ENCODE results near the gene TLCD4.
"Not testable (repeated sequence)": the region's sequence is repeated elsewhere in the genome, so short reads cannot be mapped to it uniquely, and the experiment has no call there.

Gene TLCD4

GRCh38 chr1:95126366-95126765 lies 9.2 kb downstream of the TLCD4 start:
- H3K27me3 ChIP-seq (ENCODE audit: insufficient read depth, low read length): no peaks in the 10 kb centered on the region
- H3K9ac ChIP-seq (ENCODE audit: low read depth, low read length): no peak overlapping the region
- H3K27ac ChIP-seq (ENCODE audit: low read length): no peak overlapping the region
- no peaks in the 10 kb centered on the region; the same call in 1 of the 2 replicates for H3K9me3 ChIP-seq (ENCODE audit: insufficient read depth, low read depth, low read length)
- H3K4me1 ChIP-seq (ENCODE audit: insufficient read depth, low read length): no peaks in the 10 kb centered on the region
- no peak overlapping the region for H3K4me3 ChIP-seq (ENCODE audit: low read length)
- H3K36me3 ChIP-seq (ENCODE audit: insufficient read depth, low read depth, low read length): no peaks in the 10 kb centered on the region

GRCh38 chr1:95126846-95127245 lies 9.7 kb downstream of the TLCD4 start:
- H3K27ac ChIP-seq (ENCODE audit: low read length): no peak overlapping the region
- H3K9me3 ChIP-seq (ENCODE audit: insufficient read depth, low read depth, low read length): no peaks in the 10 kb centered on the region; the same call in 1 of the 2 replicates
- H3K9ac ChIP-seq (ENCODE audit: low read depth, low read length): no peak overlapping the region
- H3K27me3 ChIP-seq (ENCODE audit: insufficient read depth, low read length): no peaks in the 10 kb centered on the region
- no peaks in the 10 kb centered on the region for H3K4me1 ChIP-seq (ENCODE audit: insufficient read depth, low read length)
- H3K36me3 ChIP-seq (ENCODE audit: insufficient read depth, low read depth, low read length): no peaks in the 10 kb centered on the region
- H3K4me3 ChIP-seq (ENCODE audit: low read length): no peak overlapping the region

GRCh38 chr1:95127380-95127779 lies 10.2 kb downstream of the TLCD4 start:
- Histone ChIP-seq H3K4me1 (ENCODE audit: insufficient read depth, low read length) (no peaks in the 10 kb centered on the region), H3K4me3 (ENCODE audit: low read length) (no peak overlapping the region), H3K9ac (ENCODE audit: low read depth, low read length) (no peak overlapping the region)

GRCh38 chr1:95132762-95133161 lies 15.6 kb downstream of the TLCD4 start:
- H3K4me1 ChIP-seq (ENCODE audit: insufficient read depth, low read length): no peaks in the 10 kb centered on the region
- H3K27me3 ChIP-seq (ENCODE audit: insufficient read depth, low read length): no peaks in the 10 kb centered on the region
- no peak overlapping the region for H3K9ac ChIP-seq (ENCODE audit: low read depth, low read length)
- no peaks in the 10 kb centered on the region for H3K36me3 ChIP-seq (ENCODE audit: insufficient read depth, low read depth, low read length)
- H3K4me3 ChIP-seq (ENCODE audit: low read length): no peak overlapping the region
- H3K27ac ChIP-seq (ENCODE audit: low read length): no peak overlapping the region
- H3K9me3 ChIP-seq (ENCODE audit: insufficient read depth, low read depth, low read length): no peaks in the 10 kb centered on the region

More at GRCh38 chr1:95127380-95127779, 10.2 kb downstream of the TLCD4 start:
- Histone ChIP-seq H3K27me3 (ENCODE audit: insufficient read depth, low read length) (no peaks in the 10 kb centered on the region), H3K27ac (ENCODE audit: low read length) (no peak overlapping the region), H3K36me3 (ENCODE audit: insufficient read depth, low read depth, low read length) (no peaks in the 10 kb centered on the region), H3K9me3 (ENCODE audit: insufficient read depth, low read depth, low read length) (no peaks in the 10 kb centered on the region; the same call in 1 of the 2 replicates)

GRCh38 chr1:95133687-95134086 lies 16.5 kb downstream of the TLCD4 start:
- Histone ChIP-seq H3K9me3 (ENCODE audit: insufficient read depth, low read depth, low read length) (no peaks in the 10 kb centered on the region), H3K27ac (ENCODE audit: low read length) (no peak overlapping the region), H3K9ac (ENCODE audit: low read depth, low read length) (no peak overlapping the region), H3K4me1 (ENCODE audit: insufficient read depth, low read length) (no peaks in the 10 kb centered on the region), H3K27me3 (ENCODE audit: insufficient read depth, low read length) (no peaks in the 10 kb centered on the region), H3K36me3 (ENCODE audit: insufficient read depth, low read depth, low read length) (no peaks in the 10 kb centered on the region), H3K4me3 (ENCODE audit: low read length) (no peak overlapping the region)

- Histone ChIP-seq H3K27me3 (ENCODE audit: insufficient read depth, low read length) (no peaks in the 10 kb centered on the region), H3K36me3 (ENCODE audit: insufficient read depth, low read depth, low read length) (no peaks in the 10 kb centered on the region), H3K9ac (ENCODE audit: low read depth, low read length) (no peak overlapping the region), H3K4me3 (ENCODE audit: low read length) (no peak overlapping the region), H3K27ac (ENCODE audit: low read length) (no peak overlapping the region), H3K4me1 (ENCODE audit: insufficient read depth, low read length) (no peaks in the 10 kb centered on the region), H3K9me3 (ENCODE audit: insufficient read depth, low read depth, low read length) (no peaks in the 10 kb centered on the region)
Observed at GRCh38 chr1:95138223-95138622, 21.1 kb downstream of the TLCD4 start.

GRCh38 chr1:95139039-95139438 lies 21.9 kb downstream of the TLCD4 start:
- H3K4me3 ChIP-seq (ENCODE audit: low read length): no peak overlapping the region
- H3K4me1 ChIP-seq (ENCODE audit: insufficient read depth, low read length): no peaks in the 10 kb centered on the region
- H3K9me3 ChIP-seq (ENCODE audit: insufficient read depth, low read depth, low read length): no peaks in the 10 kb centered on the region
- no peak overlapping the region for H3K27ac ChIP-seq (ENCODE audit: low read length)
- H3K27me3 ChIP-seq (ENCODE audit: insufficient read depth, low read length): no peaks in the 10 kb centered on the region
- no peak overlapping the region for H3K9ac ChIP-seq (ENCODE audit: low read depth, low read length)
- H3K36me3 ChIP-seq (ENCODE audit: insufficient read depth, low read depth, low read length): no peaks in the 10 kb centered on the region

GRCh38 chr1:95140791-95141190 lies 23.6 kb downstream of the TLCD4 start:
- H3K9me3 ChIP-seq (ENCODE audit: insufficient read depth, low read depth, low read length): no peaks in the 10 kb centered on the region
- H3K4me3 ChIP-seq (ENCODE audit: low read length): no peak overlapping the region
- no peak overlapping the region for H3K9ac ChIP-seq (ENCODE audit: low read depth, low read length)
- no peak overlapping the region for H3K27ac ChIP-seq (ENCODE audit: low read length)
- H3K27me3 ChIP-seq (ENCODE audit: insufficient read depth, low read length): no peaks in the 10 kb centered on the region
- H3K4me1 ChIP-seq (ENCODE audit: insufficient read depth, low read length): no peaks in the 10 kb centered on the region
- no peaks in the 10 kb centered on the region for H3K36me3 ChIP-seq (ENCODE audit: insufficient read depth, low read depth, low read length)

- Histone ChIP-seq H3K27ac (ENCODE audit: low read length) (no peak overlapping the region), H3K4me1 (ENCODE audit: insufficient read depth, low read length) (no peaks in the 10 kb centered on the region), H3K27me3 (ENCODE audit: insufficient read depth, low read length) (no peaks in the 10 kb centered on the region), H3K36me3 (ENCODE audit: insufficient read depth, low read depth, low read length) (no peaks in the 10 kb centered on the region), H3K9ac (ENCODE audit: low read depth, low read length) (no peak overlapping the region), H3K9me3 (ENCODE audit: insufficient read depth, low read depth, low read length) (no peaks in the 10 kb centered on the region), H3K4me3 (ENCODE audit: low read length) (no peak overlapping the region)
Observed at GRCh38 chr1:95145493-95145892, 28.3 kb downstream of the TLCD4 start.

GRCh38 chr1:95146637-95147036 lies 29.5 kb downstream of the TLCD4 start:
- H3K36me3 ChIP-seq (ENCODE audit: insufficient read depth, low read depth, low read length): no peaks in the 10 kb centered on the region
- no peaks in the 10 kb centered on the region for H3K4me1 ChIP-seq (ENCODE audit: insufficient read depth, low read length)
- no peak overlapping the region for H3K27ac ChIP-seq (ENCODE audit: low read length)
- H3K9me3 ChIP-seq (ENCODE audit: insufficient read depth, low read depth, low read length): no peaks in the 10 kb centered on the region
- H3K9ac ChIP-seq (ENCODE audit: low read depth, low read length): no peak overlapping the region
- no peaks in the 10 kb centered on the region for H3K27me3 ChIP-seq (ENCODE audit: insufficient read depth, low read length)
- H3K4me3 ChIP-seq (ENCODE audit: low read length): no peak overlapping the region

- H3K27ac ChIP-seq (ENCODE audit: low read length): no peak overlapping the region
- H3K4me3 ChIP-seq (ENCODE audit: low read length): no peak overlapping the region
- no peaks in the 10 kb centered on the region for H3K36me3 ChIP-seq (ENCODE audit: insufficient read depth, low read depth, low read length)
- H3K9me3 ChIP-seq (ENCODE audit: insufficient read depth, low read depth, low read length): no peaks in the 10 kb centered on the region
- H3K4me1 ChIP-seq (ENCODE audit: insufficient read depth, low read length): no peaks in the 10 kb centered on the region
- H3K9ac ChIP-seq (ENCODE audit: low read depth, low read length): no peak overlapping the region
- H3K27me3 ChIP-seq (ENCODE audit: insufficient read depth, low read length): no peaks in the 10 kb centered on the region
Observed at GRCh38 chr1:95154096-95154495, 36.9 kb downstream of the TLCD4 start.

- H3K36me3 ChIP-seq (ENCODE audit: insufficient read depth, low read depth, low read length); H3K9ac ChIP-seq (ENCODE audit: low read depth, low read length); H3K27ac ChIP-seq (ENCODE audit: low read length); H3K4me3 ChIP-seq (ENCODE audit: low read length); H3K4me1 ChIP-seq (ENCODE audit: insufficient read depth, low read length); H3K27me3 ChIP-seq (ENCODE audit: insufficient read depth, low read length): not testable (repeated sequence)
- peaks cover 11% of the 10 kb centered on the region; the same call in 1 of the 2 replicates for H3K9me3 ChIP-seq (ENCODE audit: insufficient read depth, low read depth, low read length)
Observed at GRCh38 chr1:95165569-95165968, 48.4 kb downstream of the TLCD4 start.
